Prostate gland (tissue), 2 donors: ENCODE results near the gene CEBPG. TPM values are rescaled to one million over a fixed set of nuclear protein-coding genes. Genes with fewer than 3 reads are reported as not detected.

Source experiments
- DNase-seq: peaks from one replicate; pipeline ENCODE4 v3.0.0-alpha.2; 2019; ENCODE audit warnings: low spot score
- H3K27ac ChIP-seq, 2 donors: fragments of 200-600 bp; sonication (generic); 2 replicates each; pipeline ENCODE4 v1.5.1; 2017 to 2019
- H3K27me3 ChIP-seq: fragments of 200-600 bp; sonication (generic); replicated peaks from 2 replicates; pipeline ENCODE4 v1.5.1; 2019; ENCODE audit not compliant: insufficient read depth
- H3K36me3 ChIP-seq, 2 donors: fragments of 200-600 bp; sonication (generic); 1 replicate in 1 of 2; 2 replicates in 1 of 2; pipeline versions ENCODE4 v1.5.1 to v1.8.1; 2017 to 2019
- H3K4me1 ChIP-seq: fragments of 200-600 bp; sonication (generic); replicated peaks from 2 replicates; pipeline ENCODE4 v1.5.1; 2019
- H3K4me3 ChIP-seq, 2 donors: fragments of 200-600 bp; sonication (generic); 2 replicates each; pipeline ENCODE4 v1.5.1; 2017 to 2019
- H3K9me3 ChIP-seq: fragments of 200-600 bp; sonication (generic); 2 replicates; pipeline ENCODE4 v1.5.1; 2017
- POLR2A ChIP-seq: fragments of 450-650 bp; IDR thresholded peaks from one replicate; pipeline ENCODE4 v1.6.1; 2016; ENCODE audit warnings: antibody characterized with exemption, mild to moderate bottlenecking
- POLR2AphosphoS5 ChIP-seq: sonication (generic); formaldehyde crosslinking; IDR thresholded peaks from one replicate; pipeline ENCODE4 v1.6.1; 2017; ENCODE audit warnings: antibody characterized with exemption
- WGBS: methylation state at CpG from one replicate; pipeline ENCODE4 v1.1.5; 2018; 5-methylcytosine and 5-hydroxymethylcytosine counted together
- intact Hi-C: fragments of 100-400 bp; cut with DNase I; formaldehyde crosslinking; loops from one replicate; pipeline ENCODE4 v1.14.2; 2022
- total RNA-seq, 2 donors: library from RNA; depleted of rRNA; stranded (reverse); fragments of >200 nt; gene quantifications; one replicate each; pipeline ENCODE4 v1.1.0, GENCODE V29; 2016
- TF ChIP-seq, protein P1 (sequence below), 4 experiments: fragments of 200-600 bp in 2 of 4; fragments of 450-650 bp in 2 of 4; sonication (generic) in 2 of 4; IDR thresholded peaks; 1 replicate in 3 of 4; 2 replicates in 1 of 4; pipeline ENCODE4 v1.5.1; 2016 to 2019; ENCODE audit warnings: antibody characterized with exemption in 4 of 4, mild to moderate bottlenecking in 2 of 4, moderate library complexity in 2 of 4

Gene CEBPG
- total RNA-seq, 2 donors from 2014 or later, result 15.7 to 19.7 TPM

DNA sequence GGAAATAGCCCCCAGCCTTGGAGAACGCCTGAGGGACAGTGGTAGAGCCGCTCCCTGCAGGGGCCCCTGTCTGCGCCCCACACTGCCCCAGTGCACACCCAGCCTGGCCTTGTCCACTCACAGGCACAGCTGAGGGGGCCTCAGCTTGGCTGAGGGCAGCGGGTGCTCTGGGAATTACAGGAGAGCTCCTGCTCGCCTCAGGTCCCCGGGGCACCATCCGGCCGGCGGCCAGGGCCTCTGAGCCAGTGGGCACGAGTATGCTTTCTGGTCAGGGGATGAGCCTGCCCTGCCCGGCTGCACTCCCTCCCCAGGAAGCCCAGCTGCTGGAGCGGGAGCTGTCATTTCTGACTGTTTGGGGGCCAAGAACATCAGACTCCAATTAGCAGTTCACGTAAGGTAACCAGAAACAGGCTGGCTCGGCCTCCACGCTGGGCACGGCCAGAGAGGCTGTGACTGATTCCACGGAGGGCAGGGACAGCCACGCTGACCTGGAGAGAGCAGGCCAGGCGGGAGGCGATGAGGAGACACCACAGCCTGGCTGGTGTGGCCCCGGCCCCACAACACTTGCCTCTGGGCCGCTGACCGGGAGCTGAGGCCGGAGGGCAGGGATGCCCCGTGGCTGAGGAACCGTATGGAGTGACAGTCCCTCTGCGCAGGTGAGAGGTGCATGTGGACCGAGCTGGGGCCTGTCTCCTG lies 15.4 kb downstream of the CEBPG start:
- no peaks in the 10 kb centered on the region for H3K27me3 ChIP-seq
- peaks cover 22% of the 10 kb centered on the region for H3K4me1 ChIP-seq
- no peaks in the 10 kb centered on the region for H3K9me3 ChIP-seq
- H3K27ac ChIP-seq, result peak overlapping the region; percentile 50 to 60
- intact Hi-C loops, result loop anchor here (2.0 to 5.0 kb wide), 2 partner anchors 14 to 87 kb away; partner anchors contain the start of gene CEBPA
- no peak overlapping the region for H3K4me3 ChIP-seq
- H3K36me3 ChIP-seq, result no peaks in the 10 kb centered on the region
- WGBS, result 61% methylated on average over 12 of the region's 28 CpGs
- TF ChIP-seq POLR2AphosphoS5 (no peak), POLR2A (no peak)
- TF ChIP-seq, protein P1, sequence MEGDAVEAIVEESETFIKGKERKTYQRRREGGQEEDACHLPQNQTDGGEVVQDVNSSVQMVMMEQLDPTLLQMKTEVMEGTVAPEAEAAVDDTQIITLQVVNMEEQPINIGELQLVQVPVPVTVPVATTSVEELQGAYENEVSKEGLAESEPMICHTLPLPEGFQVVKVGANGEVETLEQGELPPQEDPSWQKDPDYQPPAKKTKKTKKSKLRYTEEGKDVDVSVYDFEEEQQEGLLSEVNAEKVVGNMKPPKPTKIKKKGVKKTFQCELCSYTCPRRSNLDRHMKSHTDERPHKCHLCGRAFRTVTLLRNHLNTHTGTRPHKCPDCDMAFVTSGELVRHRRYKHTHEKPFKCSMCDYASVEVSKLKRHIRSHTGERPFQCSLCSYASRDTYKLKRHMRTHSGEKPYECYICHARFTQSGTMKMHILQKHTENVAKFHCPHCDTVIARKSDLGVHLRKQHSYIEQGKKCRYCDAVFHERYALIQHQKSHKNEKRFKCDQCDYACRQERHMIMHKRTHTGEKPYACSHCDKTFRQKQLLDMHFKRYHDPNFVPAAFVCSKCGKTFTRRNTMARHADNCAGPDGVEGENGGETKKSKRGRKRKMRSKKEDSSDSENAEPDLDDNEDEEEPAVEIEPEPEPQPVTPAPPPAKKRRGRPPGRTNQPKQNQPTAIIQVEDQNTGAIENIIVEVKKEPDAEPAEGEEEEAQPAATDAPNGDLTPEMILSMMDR (IDR thresholded peaks at IDR 0.05), result no peak
- no peak for DNase-seq

DNA sequence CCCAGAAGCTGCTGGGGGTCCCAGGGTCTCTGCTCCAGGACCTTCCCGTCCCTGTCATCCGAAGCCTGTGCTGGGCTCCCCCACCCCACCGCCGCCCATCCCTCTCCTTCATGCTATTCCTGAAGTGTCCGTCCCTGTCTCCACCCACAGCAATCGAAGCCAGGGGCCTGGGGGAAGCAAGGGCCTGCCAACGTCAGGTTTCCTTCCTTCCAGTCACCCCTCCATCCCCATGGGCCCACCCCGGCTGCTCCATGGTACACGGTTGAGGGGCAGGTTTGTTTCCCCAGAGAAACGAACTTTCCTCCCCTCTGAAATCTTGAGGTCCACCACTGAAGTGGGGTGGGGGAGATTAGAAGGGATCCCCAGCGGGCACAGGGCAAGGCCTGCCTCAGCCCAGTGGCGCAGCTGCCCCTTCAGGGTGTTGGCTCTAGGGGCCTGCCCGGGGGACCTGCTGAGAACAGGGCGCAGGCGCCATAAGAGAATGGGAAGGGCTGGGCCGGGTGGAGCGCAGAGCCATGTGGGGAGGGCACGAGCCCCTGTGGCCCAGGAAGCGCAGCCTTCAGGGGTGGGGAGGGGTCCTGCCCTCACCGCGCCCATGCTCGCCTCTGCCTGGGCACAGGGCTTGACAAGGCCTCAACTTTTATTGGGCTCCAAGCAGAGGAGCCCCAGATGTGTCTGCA lies 16.1 kb downstream of the CEBPG start:
- no peaks in the 10 kb centered on the region for H3K9me3 ChIP-seq
- TF ChIP-seq, protein P1 (IDR thresholded peaks at IDR 0.05), result no peak
- TF ChIP-seq POLR2A (no peak), POLR2AphosphoS5 (no peak)
- 22% methylated on average over 22 of the region's 22 CpGs for WGBS
- intact Hi-C loops, result loop anchor here (2.0 to 5.0 kb wide), 2 partner anchors 15 to 87 kb away; partner anchors contain the start of gene CEBPA
- DNase-seq, result no peak
- H3K27ac ChIP-seq, result peak overlapping the region; percentile 50 to 60
- H3K36me3 ChIP-seq, result no peaks in the 10 kb centered on the region
- H3K27me3 ChIP-seq, result no peaks in the 10 kb centered on the region
- H3K4me3 ChIP-seq, result no peak overlapping the region
- peaks cover 22% of the 10 kb centered on the region for H3K4me1 ChIP-seq

DNA sequence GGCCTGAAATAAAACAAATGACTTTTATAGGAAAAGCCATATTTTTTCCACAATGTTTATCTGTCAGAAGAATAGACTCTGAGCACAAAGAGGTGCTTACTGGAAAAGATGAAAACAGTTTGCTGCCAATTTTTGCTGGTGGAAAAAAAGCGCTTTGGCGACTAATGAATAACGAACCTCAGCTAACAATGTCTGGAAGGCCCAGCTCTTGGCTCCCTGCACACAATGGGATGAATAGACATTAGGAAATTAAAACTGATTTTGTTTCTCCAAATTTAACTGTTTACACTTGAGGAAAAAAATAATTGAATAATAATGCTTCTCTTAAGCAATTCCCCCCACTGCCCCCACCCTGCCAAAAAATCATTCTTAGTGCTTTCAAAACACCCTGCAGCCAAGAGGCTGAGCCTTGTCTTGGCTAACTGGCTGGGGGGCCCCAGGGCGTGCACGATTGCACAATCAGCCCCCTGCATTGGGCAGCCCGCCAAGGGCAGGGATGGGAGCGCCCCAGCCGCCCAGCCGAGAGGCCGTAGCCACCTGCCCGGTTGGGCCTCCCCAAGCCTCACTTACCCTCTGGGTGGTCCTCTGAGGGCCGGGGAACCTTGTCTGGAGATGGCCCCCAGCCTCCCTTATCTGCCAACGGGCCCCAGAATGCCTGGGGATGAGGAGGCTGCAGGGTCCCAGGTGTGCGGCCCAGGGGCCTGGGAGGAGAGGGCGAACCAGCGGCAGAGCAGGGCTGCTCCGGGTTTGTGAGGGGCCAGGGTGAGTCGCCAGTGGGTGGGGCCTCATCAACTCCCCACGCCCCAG lies 16.8 kb downstream of the CEBPG start:
- intact Hi-C loops, result no loop called here
- peak; percentile 62 for DNase-seq

DNA sequence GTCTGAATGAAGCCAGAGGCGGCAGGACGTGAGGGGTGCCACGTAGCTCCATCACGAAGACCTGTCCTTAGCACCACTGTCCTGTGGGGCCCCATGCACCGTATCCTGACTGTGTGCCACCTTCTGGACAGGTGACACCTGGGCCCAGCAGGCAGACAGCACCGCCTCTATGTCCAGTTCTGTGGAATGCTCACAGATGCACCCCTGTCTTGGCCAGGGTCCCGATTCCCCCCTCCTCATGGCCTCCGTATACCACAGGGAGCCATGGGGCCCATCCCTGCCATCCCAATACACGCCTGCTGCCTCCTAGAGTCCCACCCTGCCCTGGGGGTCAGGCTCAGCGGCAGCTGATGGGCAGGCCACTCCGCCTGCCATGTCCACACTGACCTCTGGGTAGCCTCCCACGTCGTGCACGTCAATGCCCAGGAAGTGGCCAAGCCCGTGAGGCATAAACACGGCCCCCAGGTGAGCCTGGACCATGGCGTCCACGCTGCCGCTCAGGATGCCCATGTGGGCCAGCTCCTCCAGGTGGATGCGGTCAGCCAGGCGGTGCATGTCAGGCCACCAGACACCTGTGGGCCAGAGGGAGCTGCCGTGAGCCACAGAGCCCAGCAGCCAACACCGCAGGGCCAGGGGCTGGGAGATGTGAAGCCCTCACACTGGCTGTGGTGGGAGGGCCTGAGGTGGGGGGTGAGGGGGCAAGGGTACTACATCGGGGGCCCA lies 17.6 kb downstream of the CEBPG start:
- no peak for DNase-seq
- intact Hi-C loops, result no loop called here
- Histone ChIP-seq H3K4me3 (no peak overlapping the region), H3K4me1 (peaks cover 22% of the 10 kb centered on the region), H3K9me3 (no peaks in the 10 kb centered on the region), H3K36me3 (no peaks in the 10 kb centered on the region), H3K27ac (peak overlapping the region; percentile 34 to 60), H3K27me3 (no peaks in the 10 kb centered on the region)
- 80% methylated on average over 23 of the region's 24 CpGs for WGBS
- TF ChIP-seq, protein P1 (IDR thresholded peaks at IDR 0.05), result no peak
- TF ChIP-seq POLR2AphosphoS5 (no peak), POLR2A (no peak)

More for the DNA sequence above, 16.8 kb downstream of the CEBPG start:
- H3K27me3 ChIP-seq, result no peaks in the 10 kb centered on the region
- no peaks in the 10 kb centered on the region for H3K36me3 ChIP-seq
- H3K27ac ChIP-seq, result peak overlapping the region; percentile 50 to 60
- no peak overlapping the region for H3K4me3 ChIP-seq
- TF ChIP-seq POLR2AphosphoS5 (peak; percentile 61), POLR2A (no peak)
- TF ChIP-seq, protein P1 (IDR thresholded peaks at IDR 0.05), result no peak
- peaks cover 22% of the 10 kb centered on the region for H3K4me1 ChIP-seq
- 15% methylated on average over 19 of the region's 19 CpGs for WGBS
- H3K9me3 ChIP-seq, result no peaks in the 10 kb centered on the region
